ENCODE results near the gene NTRK3.

NTRK3 gene

DNA sequence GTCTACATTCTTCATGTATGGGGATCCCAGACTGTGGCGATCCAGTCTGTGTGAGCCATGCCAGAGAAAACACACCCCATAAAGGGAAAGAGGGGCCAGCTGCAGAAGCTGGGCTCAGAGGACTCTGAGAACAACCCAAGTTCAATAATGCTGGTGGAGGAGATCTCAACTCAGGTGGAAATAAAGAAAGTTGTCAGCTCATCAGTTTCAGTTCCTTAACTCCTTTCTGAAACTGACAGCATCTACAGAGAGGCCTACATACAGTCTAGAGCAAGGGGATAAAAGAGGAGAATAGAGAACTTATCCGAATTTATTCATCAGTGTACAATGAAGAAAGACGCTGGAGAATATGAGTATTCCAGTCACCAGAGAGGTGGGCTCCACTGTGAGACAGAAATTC lies 77.0 kb downstream of the NTRK3 start:
- DNase-seq (ENCODE audit: low read depth in 2 of 2): no peak

DNA sequence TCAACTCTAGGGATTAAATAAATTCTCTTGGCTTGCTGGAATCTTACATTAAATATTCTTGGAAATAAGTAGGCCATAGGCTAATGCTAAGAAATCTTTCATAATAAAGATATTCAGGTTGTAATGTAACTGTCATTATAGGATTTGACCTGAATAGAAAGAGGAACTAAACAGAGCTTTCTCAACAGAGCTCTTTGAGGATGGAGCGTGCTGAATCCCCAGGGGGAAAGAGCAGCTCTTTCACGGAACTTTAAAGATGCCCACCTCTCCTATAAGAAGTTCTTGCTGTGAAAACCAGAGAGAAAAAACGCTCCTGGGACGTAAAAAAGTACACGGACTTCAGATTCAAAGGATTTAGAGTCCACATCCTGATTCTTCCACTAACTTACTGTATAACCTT lies 77.9 kb downstream of the NTRK3 start:
- no peak for DNase-seq (ENCODE audit: low read depth in 2 of 2)

DNA sequence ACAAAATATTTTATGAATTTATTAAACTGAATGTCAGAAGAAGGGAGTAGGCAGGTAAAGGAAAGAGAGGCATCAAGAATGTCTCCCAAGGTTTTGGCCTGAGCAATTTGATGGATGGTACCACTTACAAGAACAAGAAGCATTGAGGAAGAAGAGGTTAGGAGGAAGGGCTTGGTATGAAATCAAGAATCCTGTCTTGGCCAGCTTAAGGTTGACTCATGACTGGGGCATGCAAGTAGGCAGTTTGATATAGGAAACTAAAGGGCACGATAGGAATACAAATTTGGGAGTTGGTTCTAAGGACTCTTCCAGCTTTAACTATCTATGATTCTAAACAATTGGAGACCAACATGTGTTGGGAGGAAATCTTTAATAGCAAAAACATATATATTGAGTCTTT lies 79.1 kb downstream of the NTRK3 start:
- no peak for DNase-seq (ENCODE audit: low read depth in 2 of 2)

DNA sequence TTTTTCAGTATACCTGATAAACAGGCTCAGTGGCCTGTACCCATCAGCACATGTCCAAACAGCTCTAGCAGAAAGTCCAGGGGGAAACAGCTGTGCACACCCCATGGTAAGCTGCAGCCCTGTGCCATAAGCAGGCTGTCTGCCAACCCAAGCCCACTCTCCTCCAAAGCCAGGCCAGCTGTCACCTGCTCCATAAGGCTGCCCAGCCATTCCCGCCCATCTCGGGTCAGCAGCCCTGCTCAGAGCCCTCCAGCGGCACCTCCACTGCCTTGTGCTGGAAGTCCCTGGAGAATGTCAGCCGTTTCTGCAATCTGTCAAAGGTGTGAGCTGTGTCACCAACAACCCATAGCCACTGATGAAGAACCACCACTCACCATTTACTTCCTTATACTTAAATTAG lies 82.0 kb downstream of the NTRK3 start:
- no peak for DNase-seq (ENCODE audit: low read depth in 2 of 2)

DNA sequence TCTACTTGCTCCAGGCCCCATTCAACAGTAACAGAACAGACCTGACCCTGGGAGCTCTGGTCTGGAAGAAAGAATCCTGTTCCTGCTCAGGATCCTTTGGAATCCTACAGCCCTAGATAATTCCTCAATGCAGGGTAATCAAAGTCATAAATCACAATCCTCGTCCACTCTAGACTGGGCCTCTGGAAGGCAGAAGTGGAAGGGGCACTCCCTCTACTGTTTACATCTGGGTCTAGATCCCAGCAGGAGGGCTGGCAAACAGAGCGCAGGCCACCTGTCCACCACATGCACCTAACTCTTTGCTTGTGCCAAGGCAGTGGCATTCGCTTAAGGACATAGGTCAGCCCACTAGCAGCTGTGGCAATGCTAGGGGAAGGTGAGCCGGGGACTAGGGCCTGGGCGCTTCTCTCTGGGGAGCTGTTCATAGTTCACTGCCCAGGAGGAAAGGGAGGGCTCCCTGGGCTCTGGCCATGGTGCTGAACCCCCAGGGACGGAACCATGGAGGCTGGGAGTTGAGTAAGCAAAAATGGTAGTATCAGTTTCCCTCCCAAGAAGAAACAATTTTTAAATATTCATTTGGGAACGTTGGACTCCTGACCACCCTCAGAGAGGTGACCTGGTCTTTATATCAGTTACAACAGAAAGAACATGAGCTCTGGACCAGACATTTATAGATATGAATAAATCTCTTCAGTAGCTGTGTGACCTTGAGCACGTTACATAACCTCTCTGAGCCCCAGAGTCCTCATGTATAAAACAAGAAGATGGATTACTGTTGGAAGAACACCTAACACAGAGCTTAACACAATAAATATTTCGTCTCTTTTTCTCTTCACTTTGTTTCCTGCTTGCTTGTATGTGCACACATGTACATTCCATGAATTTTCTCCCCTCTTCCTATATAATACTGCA lies 90.2 kb downstream of the NTRK3 start:
- DNase-seq (ENCODE audit: low read depth in 2 of 2): no peak

DNA sequence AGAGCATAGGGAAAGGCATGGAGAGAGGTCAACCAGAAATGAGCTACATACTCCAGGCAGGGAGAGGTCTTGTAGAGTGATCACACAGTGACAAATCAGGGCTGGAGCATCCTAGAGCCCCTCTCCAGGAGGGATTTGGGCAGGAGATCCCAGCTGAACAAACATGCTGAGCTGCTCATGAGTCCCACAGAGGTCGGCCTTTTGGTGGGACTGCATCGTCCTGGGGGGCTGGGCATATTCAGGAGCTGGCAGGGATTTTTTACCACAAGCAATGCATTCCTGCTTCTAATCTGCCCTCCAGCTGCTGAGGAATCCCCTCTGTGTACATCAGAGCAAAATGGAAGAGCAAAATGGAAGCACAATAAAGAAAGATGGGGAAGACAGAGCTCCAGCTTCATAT lies 94.9 kb downstream of the NTRK3 start:
- no peak for DNase-seq (ENCODE audit: low read depth in 2 of 2)

DNA sequence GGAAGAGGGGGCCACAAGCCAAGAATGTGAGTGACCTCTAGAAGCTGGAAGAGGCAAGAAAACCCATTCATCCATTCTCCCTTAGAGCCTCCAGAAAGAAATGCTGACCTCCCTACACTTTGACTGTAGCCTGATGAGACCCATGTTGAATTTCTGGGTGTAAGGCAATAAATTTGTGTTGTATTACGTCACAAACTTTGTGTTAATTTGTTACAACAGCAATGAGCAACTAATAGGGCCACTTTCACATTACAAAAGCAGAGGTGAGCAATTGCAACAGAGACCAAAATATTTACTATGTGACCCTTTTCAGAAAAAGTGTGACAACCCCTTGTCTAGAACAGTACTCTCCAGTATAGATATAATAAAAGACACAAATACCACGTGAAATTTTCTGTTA lies 101.2 kb downstream of the NTRK3 start:
- no peak for DNase-seq (ENCODE audit: low read depth in 2 of 2)

DNA sequence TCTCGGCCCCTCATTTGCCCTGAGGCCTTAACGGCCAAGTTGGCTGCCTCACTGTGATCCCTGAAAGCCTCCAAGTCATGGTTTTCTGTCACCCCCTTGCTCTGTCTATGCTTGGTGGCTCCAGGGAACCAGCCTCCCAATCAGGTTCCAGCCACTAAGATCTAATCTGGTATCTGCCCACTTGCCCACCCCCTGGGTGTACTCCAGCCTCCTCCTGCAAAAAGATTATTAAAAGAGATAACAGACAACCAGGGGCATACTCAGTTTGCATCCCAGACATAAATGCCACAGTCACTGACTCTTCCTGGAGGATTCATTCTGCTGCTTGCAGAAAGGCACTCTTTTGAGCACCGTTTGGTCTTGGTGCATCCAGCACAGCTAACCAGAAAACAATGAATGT lies 103.9 kb downstream of the NTRK3 start:
- no peak for DNase-seq (ENCODE audit: low read depth in 2 of 2)

DNA sequence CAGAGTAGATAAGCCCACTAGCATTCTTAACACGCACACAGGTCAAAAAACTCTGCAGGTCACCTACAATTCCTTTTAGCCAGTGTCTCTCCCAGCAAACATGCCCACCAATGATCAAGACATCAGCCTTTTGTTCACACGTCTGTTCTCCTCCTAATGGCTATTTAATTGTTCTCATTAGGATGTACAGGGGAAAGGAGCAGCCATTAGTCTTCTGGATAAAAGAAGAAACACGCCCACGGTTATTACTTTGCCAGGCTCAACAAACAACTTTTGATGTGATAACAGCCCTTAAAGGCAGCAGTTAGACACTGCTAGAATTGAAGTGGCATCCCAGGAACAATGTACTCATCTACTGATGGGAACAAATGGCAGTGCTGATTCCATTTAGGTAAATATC lies 108.8 kb downstream of the NTRK3 start:
- DNase-seq (ENCODE audit: low read depth in 2 of 2): no peak

DNA sequence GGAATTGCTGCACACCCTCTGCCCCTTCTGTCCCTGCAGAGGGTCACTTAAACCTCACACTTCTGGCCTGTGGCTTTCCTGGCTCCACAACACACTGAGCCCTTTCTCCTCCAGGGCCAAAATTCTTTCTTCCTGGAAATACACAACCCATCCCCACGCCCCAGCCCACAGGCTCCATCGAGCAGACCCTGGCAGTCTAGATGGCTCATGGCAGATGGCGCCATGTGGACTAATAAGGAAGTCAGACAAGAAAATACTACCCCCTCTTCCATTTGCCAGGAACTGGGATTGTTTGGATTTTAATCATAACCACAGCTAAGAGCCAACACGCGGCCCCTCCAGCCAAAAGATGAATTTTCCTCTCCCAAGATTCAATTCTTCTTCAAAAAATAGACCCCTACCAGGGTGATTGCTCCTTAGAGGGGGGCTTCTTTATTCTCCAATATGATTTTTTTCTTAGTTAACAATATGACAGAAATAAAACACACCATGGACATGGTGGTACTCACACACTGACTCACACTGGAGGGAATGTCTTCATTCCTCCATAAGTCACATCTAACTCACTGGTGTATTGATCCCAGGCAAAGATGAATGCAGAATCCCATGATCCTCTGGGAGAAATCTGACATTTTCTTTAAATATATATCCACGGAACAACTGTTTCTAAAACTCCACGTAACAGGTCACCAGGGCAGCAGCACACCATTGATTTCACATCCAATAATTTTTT lies 111.5 kb downstream of the NTRK3 start:
- DNase-seq (ENCODE audit: low read depth in 2 of 2): no peak

DNA sequence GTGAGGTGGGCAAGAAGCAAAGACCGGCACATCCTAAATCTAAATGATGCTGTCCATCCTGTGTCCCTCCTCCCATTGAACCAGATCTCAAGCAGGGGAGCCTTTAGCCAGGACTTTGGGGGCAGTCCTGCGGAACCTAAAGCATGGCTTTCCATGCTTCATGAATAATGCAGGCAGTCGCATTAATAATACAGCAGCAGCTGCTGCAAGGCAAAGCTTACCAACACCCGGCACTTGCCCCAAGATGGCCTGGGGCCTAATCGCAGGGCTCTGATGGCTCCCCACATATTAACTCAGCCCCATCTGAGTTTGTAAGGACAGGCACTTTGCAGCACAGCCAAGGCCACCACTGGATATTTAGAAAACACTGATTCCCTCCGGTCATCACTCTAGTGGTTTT lies 114.4 kb downstream of the NTRK3 start:
- no peak for DNase-seq (ENCODE audit: low read depth in 2 of 2)

DNA sequence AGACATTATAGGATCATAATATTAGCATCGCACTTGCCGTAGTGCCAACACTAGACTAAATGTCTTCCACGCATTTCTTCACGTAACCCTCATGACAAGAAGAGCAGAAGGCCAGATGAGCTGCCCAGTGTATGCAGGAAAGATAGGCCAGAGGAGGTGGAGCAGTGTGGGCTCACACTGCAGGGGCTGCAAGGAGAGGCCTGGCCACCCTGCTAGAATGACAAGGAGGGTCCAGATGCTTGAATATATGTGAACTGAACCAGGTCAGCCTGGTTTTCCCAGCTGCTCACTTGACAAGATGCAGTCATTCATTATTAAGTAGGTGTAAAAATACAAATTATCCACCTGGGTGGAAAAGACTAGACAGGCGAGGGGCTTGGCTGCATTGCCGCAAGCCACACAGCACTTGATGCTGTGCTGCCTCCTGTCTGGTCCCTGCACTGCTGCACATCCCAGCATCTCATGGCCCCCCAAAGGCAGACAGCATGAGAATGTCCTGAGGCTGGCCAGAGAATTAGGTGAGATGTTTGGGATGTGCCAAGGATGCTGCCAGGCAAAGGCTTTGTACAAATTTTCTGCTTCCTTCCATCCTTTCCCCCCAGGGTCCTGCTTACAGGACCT lies 115.2 kb downstream of the NTRK3 start:
- DNase-seq (ENCODE audit: low read depth in 2 of 2): no peak

DNA sequence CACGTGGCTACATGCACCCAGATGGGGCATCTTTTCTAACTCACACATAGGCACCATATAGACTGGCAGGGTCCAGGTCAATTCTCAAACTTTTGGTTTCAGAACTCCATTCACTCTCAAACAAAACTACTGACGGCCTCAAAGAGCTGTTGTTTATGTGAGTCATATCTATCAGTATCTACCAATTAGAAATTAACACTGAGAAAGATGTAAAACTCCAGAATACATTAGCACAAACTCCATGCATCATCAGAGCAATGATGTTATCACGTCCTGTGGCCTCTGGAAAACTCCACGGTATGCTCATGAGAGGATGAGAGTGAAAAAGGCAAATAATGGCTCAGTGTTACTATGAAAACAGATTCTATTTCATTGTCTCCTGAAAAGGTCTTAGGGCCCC lies 116.1 kb downstream of the NTRK3 start:
- no peak for DNase-seq (ENCODE audit: low read depth in 2 of 2)

DNA sequence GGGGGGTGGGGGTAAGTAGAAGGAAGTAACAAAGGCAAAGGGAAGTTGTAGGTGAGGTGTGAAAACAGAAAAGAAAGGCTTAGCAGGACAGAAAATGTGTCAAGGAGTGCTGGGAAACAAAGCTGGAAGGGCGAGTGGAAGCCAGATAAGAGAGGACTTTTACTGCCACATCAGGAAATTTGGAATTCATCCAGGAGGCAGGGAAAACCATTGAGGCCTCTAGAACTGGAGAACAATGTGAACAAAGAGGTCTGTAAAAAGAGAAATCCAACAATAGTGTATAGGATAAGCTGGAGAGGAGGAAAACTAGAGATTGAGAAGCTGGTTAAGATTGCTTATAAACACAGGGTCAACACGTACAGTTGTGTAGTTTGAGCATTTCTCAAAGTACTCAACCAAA lies 116.6 kb downstream of the NTRK3 start:
- DNase-seq (ENCODE audit: low read depth in 2 of 2): no peak

DNA sequence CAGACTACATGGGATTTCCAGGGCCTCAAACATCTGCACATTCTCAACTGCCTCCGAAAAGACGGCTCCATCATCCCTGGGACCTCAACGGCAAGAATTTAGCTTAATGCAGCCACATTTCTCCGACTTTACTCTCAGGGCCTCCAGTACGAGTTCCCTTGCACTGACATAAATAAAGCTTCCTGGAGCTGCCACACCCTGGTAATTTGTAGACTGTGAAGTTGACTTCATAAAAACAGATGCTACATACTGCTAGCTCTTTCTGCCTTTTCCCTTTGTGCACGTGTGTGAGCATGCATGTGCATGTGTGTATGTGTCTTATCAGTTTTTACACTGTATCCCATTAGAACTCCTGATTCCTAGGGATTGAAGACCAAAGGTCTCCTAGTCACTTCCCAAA lies 122.7 kb downstream of the NTRK3 start:
- no peak for DNase-seq (ENCODE audit: low read depth in 2 of 2)

DNA sequence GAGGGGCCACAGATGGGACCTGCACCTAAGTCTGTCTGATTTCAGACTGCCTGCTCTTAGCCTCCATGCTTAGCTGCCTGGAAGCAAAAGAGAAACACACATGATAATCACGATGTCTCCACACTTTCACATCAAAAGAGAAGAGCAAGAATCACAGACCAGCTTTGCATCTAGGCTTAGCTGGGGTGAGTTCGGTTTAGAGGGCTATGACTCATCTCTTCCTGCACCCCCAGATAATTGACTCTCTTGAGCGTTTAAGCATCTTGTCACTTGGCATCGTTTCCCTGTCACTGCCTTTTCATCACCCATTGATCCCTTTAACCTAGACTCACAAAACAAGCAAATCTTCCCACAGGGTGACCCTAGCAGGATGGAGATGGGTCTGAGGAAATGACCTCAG lies 124.0 kb downstream of the NTRK3 start:
- DNase-seq (ENCODE audit: low read depth in 2 of 2): no peak

DNA sequence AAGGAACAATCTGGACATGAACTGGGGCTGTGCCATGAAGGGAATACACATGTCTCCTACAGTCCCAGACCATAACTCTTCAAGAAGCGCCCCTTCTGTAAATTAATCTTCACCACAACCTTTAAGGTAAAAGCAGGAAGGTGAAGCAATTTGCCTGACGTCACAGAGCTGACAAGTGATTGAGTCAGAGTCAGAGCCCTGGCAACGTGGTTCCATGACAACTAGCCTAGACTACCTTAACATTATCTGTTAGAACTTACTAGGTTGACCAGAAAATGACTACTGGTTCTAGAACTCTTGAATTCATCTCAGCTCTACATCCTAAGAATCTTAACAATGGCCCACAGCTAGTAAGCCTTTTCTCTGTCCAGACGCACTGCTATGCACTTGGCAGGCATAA lies 124.6 kb downstream of the NTRK3 start:
- DNase-seq (ENCODE audit: low read depth in 2 of 2): no peak

DNA sequence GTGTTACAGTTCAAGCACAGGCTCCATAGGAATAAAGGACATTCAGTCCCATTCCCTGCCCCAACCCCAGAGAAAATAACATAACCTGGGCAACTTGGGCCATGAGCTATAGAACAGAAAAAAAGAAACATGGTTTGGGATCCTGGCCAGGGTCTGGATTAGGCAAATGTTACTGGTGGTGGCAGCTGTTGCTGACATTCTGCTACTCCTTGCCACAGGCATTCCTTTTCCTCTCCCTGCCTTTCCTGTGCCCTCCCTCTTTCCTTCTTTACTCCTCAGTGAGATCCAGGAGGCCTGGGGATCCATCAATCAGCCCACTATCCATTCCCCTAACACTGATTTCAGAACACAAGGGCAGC lies 129.1 kb downstream of the NTRK3 start:
- no peak for DNase-seq (ENCODE audit: low read depth in 2 of 2)

DNA sequence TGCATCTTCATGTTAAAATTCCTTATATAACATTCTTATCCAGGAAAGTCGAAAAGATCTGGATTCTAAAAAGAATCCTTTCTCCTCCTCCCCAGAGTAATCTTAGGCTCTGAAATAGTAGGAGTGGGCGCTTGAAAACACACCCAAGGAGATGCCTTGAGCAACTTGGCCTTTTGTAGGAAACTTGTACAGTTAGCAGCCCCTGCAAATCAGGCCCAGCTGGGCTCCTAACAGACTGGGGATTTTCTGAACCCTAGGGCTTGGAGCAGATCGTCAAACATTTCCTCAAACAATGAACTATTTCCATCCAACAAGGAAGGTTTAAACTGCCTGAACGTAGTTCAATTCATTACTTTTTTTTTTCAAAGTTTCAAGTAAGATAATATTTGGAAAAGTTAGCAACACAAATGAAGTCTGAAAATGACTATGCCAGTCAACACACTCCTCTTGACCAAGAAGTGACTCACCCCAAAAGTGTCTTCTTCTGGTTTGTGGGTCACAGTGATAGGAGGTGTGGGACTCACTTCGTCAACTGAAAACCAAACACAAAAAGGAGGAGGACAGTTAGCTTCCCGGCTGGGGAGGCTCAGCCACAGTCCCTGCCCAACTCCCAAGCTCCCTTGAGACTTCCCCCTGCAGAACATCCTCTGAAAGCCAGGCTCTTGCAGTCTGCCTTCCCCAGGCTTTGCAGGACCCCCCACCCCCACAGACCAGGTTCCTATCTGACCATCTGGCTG lies 129.7 kb downstream of the NTRK3 start:
- no peak for DNase-seq (ENCODE audit: low read depth in 2 of 2)

DNA sequence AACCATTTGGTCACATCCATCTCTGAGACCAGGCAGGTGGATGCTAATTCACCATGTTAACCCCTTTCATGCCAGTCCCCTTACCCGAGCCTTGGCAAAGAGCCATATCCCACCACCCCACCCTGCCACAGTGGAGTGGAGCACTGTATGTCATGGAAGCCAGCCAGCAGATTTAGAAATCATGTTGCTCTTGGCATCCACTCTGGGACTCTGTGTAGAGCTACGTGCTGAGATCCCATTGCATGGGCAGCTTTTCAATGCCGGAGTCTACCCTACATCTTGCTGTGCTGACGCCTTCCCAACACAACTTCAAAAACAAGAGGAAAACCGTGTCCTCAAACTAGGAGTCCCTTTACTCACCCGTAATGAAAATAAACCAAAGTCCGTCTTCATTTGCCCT lies 131.0 kb downstream of the NTRK3 start:
- DNase-seq (ENCODE audit: low read depth in 2 of 2): no peak

DNA sequence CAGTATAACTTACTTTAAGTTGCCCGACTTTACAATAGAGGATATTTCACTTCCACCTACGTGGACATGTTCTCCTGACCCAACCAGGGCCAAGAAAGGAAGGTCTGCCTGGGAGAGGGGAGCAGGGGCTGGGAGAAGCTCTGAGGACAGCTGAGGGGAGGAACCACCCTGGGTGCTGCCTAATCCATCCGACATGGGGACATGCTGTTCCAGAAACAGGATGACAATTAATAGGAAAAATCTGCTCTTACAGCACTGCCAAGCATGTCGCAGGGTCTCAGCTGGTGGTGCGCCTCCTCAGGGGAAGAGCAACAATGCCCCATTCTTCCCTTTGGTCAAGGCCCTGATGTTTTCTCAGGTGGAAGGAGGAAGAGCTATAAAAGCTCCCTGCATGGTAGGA lies 132.3 kb downstream of the NTRK3 start:
- DNase-seq (ENCODE audit: low read depth in 2 of 2): no peak

DNA sequence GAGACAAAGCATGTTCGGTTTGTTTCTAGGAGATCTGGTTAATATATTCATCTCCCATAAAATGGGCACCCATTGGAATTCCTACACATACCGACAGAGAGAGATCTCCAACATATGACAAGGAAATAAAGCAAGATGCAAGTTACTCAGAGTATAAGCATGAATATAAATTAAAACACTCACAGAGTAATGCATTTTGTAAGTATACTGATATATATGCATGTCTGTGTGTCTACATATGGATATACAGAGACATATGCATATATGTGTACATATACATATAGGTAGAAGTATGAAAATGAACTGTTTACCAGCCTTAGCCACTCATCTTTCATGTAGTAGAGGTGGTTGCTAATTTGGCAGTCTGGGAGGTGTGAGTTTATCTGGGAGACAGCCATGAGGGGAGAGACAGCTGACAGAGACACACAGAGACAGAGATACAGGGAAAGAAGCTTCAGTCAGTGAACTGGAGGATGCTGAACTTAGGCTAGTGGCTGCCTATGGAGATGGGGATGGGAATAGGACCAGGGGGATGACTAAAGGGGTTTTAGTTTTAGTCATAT lies 134.5 kb downstream of the NTRK3 start:
- no peak for DNase-seq (ENCODE audit: low read depth in 2 of 2)

Measured in activated CD4-positive, alpha-beta T cell treated with anti-CD3 and anti-CD28 coated beads for 24 hours (primary cell).